ENCODE results near the gene LRRC2. TPM values are rescaled to one million over a fixed set of nuclear protein-coding genes. Genes with fewer than 3 reads are reported as not detected.

Gene LRRC2
- total RNA-seq, 1 donor from 2014 or later: 0.31 TPM

- Mint-ChIP-seq H3K27ac (no peak overlapping the region), H3K27me3 (peaks cover 4% of the 10 kb centered on the region), H3K4me3 (no peak overlapping the region), H3K9me3 (no peaks in the 10 kb centered on the region), H3K36me3 (no peaks in the 10 kb centered on the region), H3K4me1 (ENCODE audit: unreplicated experiment) (peaks cover 20% of the 10 kb centered on the region)
- TF ChIP-seq CTCF (conservative IDR thresholded peaks at IDR 0.05): no peak
- no peak for DNase-seq (ENCODE audit: extremely low spot score, unreplicated experiment)
Observed at GRCh38 chr3:46505953-46506352, 60.1 kb downstream of the LRRC2 start.

- H3K27me3 Mint-ChIP-seq: peaks cover 4% of the 10 kb centered on the region
- H3K36me3 Mint-ChIP-seq: no peaks in the 10 kb centered on the region
- DNase-seq (ENCODE audit: extremely low spot score, unreplicated experiment): no peak
- no peak overlapping the region for H3K27ac Mint-ChIP-seq
- no peak for TF ChIP-seq CTCF (conservative IDR thresholded peaks at IDR 0.05)
- no peak overlapping the region for H3K4me3 Mint-ChIP-seq
- H3K4me1 Mint-ChIP-seq (ENCODE audit: unreplicated experiment): peaks cover 20% of the 10 kb centered on the region
- H3K9me3 Mint-ChIP-seq: no peaks in the 10 kb centered on the region
Observed at GRCh38 chr3:46504789-46505188, 61.3 kb downstream of the LRRC2 start.

GRCh38 chr3:46503200-46503874 is 62.8 kb downstream of the LRRC2 start:
- no peak for TF ChIP-seq CTCF (conservative IDR thresholded peaks at IDR 0.05)
- H3K36me3 Mint-ChIP-seq: no peaks in the 10 kb centered on the region
- no peaks in the 10 kb centered on the region for H3K9me3 Mint-ChIP-seq
- peaks cover 4% of the 10 kb centered on the region for H3K27me3 Mint-ChIP-seq
- H3K4me1 Mint-ChIP-seq (ENCODE audit: unreplicated experiment): peaks cover 20% of the 10 kb centered on the region
- no peak overlapping the region for H3K27ac Mint-ChIP-seq
- DNase-seq (ENCODE audit: extremely low spot score, unreplicated experiment): peak; percentile 48
- H3K4me3 Mint-ChIP-seq: no peak overlapping the region

- DNase-seq (ENCODE audit: extremely low spot score, unreplicated experiment): no peak
- Mint-ChIP-seq H3K27ac (no peak overlapping the region), H3K36me3 (no peaks in the 10 kb centered on the region), H3K9me3 (no peaks in the 10 kb centered on the region), H3K4me3 (no peak overlapping the region), H3K27me3 (peaks cover 3% of the 10 kb centered on the region), H3K4me1 (ENCODE audit: unreplicated experiment) (peaks cover 20% of the 10 kb centered on the region)
- TF ChIP-seq CTCF (conservative IDR thresholded peaks at IDR 0.05): no peak
Observed at GRCh38 chr3:46501702-46502101, 64.4 kb downstream of the LRRC2 start.

- no peaks in the 10 kb centered on the region for H3K9me3 Mint-ChIP-seq
- peaks cover 20% of the 10 kb centered on the region for H3K4me1 Mint-ChIP-seq (ENCODE audit: unreplicated experiment)
- H3K4me3 Mint-ChIP-seq: no peak overlapping the region
- no peaks in the 10 kb centered on the region for H3K27me3 Mint-ChIP-seq
- DNase-seq (ENCODE audit: extremely low spot score, unreplicated experiment): no peak
- no peak overlapping the region for H3K27ac Mint-ChIP-seq
- H3K36me3 Mint-ChIP-seq: peaks cover 2% of the 10 kb centered on the region
- no peak for TF ChIP-seq CTCF (conservative IDR thresholded peaks at IDR 0.05)
Observed at GRCh38 chr3:46500656-46501635, 65.2 kb downstream of the LRRC2 start.
